AG04449 (cell line): Measurements from ENCODE around the gene GRB10.

ENCODE experiments used
- CTCF ChIA-PET: fragments of 350-600 bp; formaldehyde crosslinking; extraction: SDS; loops from one replicate; lab custom pipeline; 2021; ENCODE audit warnings: antibody characterized with exemption; lab: Yijun Ruan, JAX
- POLR2A ChIA-PET: fragments of 400-600, 350-600 bp; formaldehyde crosslinking; extraction: SDS; loops from one replicate; lab custom pipeline; 2020; ENCODE audit warnings: antibody characterized with exemption, inconsistent platforms; lab: Yijun Ruan, JAX
- DNase-seq: peaks from one replicate; pipeline ENCODE4 v3.0.0-alpha.2; 2010; ENCODE audit warnings: low read depth, low spot score
- H3K4me3 ChIP-seq: 2 replicates; pipeline ENCODE4 v1.5.1; 2011; ENCODE audit warnings: low read depth, mild to moderate bottlenecking, control low read depth, low read length
- TF ChIP-seq, protein P1 (sequence below): IDR thresholded peaks from one replicate; pipeline ENCODE4 v1.5.1; 2011; ENCODE audit warnings: mild to moderate bottlenecking, moderate library complexity, low read length, control low read depth, inconsistent platforms; ENCODE audit not compliant: insufficient read depth; ENCODE audit errors: missing control alignments

The GRB10 gene

DNA sequence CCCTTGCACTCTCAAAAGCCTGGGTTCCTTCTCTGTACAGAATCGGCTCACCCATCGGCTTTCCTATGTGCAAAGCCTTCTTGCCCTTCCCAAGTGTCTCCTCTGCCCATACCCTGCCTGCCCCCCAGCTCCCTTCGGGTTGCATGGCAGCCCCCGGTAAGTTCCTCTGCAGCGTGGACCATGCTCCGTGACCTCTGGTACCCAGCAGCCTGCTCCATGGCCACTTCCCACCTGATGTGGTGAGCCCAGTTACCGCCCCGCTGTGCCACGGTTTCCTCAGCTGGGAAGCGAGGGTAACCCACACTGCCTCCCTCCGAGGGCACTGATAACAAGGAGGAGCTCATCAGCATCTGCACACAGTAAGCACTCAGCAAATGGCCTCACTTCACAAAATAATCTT lies 110.7 kb downstream of the GRB10 start:
- CTCF ChIA-PET, result interaction anchor here (0.6 to 1.6 kb wide), 5 partner anchors 39 to 528 kb away, joined by 3 to 5 read pairs (median 4); no protein-coding TSS in a partner anchor
- TF ChIP-seq, protein P1, sequence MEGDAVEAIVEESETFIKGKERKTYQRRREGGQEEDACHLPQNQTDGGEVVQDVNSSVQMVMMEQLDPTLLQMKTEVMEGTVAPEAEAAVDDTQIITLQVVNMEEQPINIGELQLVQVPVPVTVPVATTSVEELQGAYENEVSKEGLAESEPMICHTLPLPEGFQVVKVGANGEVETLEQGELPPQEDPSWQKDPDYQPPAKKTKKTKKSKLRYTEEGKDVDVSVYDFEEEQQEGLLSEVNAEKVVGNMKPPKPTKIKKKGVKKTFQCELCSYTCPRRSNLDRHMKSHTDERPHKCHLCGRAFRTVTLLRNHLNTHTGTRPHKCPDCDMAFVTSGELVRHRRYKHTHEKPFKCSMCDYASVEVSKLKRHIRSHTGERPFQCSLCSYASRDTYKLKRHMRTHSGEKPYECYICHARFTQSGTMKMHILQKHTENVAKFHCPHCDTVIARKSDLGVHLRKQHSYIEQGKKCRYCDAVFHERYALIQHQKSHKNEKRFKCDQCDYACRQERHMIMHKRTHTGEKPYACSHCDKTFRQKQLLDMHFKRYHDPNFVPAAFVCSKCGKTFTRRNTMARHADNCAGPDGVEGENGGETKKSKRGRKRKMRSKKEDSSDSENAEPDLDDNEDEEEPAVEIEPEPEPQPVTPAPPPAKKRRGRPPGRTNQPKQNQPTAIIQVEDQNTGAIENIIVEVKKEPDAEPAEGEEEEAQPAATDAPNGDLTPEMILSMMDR, result no peak
- no peak for DNase-seq
- POLR2A ChIA-PET, result no interaction called here
- H3K4me3 ChIP-seq, result no peak overlapping the region

DNA sequence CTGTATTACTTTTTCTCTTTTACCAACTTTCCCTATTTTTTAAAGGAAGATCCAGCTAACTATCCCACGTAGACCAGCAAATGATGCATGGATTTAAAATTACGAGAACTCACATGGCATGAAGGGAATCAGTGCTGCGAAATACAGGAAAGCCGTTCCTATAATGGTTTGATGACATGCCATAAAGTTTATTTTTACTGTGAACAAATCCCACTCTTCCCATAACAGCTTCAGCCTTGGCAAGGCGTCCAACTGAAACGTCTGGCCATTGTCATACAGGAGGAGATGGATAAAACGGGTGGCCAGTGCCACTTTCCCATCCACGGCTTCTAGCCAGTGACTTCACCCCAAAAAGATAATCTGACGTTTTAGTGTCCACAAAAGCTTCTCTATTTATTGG lies 111.3 kb downstream of the GRB10 start:
- ChIA-PET CTCF (interaction anchor here (0.9 to 1.6 kb wide), 3 partner anchors 38 to 528 kb away, joined by 4 to 5 read pairs (median 5); no protein-coding TSS in a partner anchor), POLR2A (no interaction called here)
- DNase-seq, result no peak

DNA sequence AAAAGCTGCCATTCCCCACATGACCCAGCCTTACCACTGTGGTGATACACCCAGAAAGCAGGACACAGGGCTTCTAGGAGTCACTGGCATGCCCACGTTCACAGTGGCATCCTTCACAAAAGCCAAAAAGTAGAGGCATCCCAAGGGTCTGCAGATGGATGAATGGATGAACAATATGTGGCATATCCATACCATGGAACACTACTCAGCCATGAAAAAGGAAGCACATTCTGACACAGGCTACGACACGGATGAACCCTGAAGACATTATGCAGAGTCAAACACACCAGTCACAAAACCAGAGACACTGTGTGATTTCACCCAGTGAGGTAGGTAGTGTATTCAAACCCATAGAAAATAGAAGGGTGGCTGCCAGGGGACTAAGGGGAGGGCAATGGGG lies 112.8 kb downstream of the GRB10 start:
- ChIA-PET POLR2A (no interaction called here), CTCF (interaction anchor here (1.1 to 1.2 kb wide), 2 partner anchors 9 to 202 kb away, joined by 3 to 4 read pairs; no protein-coding TSS in a partner anchor)
- DNase-seq, result no peak
- TF ChIP-seq, protein P1, result no peak
- H3K4me3 ChIP-seq, result no peak overlapping the region

More for the DNA sequence above, 111.3 kb downstream of the GRB10 start:
- TF ChIP-seq, protein P1, result no peak
- H3K4me3 ChIP-seq, result no peak overlapping the region

DNA sequence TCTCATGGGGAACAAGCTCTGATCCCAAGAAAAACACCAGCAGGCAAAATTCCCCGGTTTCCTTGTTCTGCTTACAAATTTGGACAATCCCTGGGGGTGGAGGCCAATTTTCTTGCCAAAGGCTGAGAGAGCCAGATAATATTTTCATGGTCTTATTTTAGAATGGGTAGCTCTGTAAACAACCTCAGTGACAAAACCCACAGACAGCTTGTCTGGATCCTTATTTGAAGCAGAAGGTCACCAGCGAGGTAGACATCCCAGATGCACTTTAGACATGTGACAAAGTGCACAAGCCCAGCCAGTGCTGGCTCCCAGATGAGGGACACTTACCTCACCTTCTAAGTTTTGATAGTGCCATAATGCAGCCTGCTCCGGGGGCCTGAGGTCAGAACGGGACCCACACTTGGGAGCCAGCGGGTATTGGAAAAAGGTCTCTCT lies 114.9 kb downstream of the GRB10 start:
- DNase-seq, result no peak
- CTCF ChIA-PET, result interaction anchor here (1.0 to 1.2 kb wide), 2 partner anchors 12 to 202 kb away, joined by 3 to 5 read pairs; no protein-coding TSS in a partner anchor
- H3K4me3 ChIP-seq, result no peak overlapping the region
- POLR2A ChIA-PET, result no interaction called here
- TF ChIP-seq, protein P1, result no peak

DNA sequence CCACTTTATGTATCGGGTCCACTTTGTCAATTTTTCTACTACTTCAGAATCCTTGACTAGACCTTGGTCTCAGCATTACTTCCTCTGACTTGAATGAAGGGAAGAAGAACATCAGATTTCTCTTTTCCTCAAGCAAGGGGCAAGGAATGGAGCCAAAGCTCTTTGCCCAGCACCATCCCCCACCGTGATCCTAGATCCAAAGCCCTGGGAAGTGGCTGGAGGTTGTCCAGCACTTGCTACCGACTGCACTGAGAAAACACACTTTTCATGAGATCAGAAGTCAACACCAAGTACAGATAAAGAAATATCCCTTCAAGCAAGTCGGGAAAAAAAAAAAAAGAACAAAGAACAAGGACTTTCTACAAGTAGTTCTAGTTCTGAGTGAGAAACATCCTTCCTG lies 115.4 kb downstream of the GRB10 start:
- CTCF ChIA-PET, result interaction anchor here (1.0 to 1.2 kb wide), 2 partner anchors 12 to 201 kb away, joined by 3 to 5 read pairs; no protein-coding TSS in a partner anchor

DNA sequence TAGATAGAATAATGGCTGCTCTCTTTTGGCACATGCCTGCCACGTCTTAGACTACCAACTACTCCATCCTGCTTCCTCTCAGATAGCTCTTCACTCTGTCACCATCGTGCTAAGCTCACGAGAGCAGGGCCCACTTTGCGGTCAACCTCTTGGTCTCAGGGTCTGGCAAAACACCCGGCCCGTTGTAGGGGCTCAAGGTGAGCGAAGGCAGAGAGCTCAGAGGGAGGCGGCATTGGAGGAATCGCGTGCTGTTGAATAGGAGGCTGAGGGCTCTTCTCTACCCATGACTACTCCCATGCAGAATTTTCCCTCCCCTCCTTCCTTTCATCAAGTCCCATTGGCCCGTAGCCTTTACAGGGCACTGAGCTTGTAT lies 116.6 kb downstream of the GRB10 start:
- TF ChIP-seq, protein P1, result no peak
- DNase-seq, result no peak
- CTCF ChIA-PET, result interaction anchor here (0.8 to 0.9 kb wide), 2 partner anchors 13 to 51 kb away, joined by 3 read pairs; no protein-coding TSS in a partner anchor
- no peak overlapping the region for H3K4me3 ChIP-seq
- POLR2A ChIA-PET, result no interaction called here

More for the DNA sequence above, 115.4 kb downstream of the GRB10 start:
- POLR2A ChIA-PET, result no interaction called here
- H3K4me3 ChIP-seq, result no peak overlapping the region
- DNase-seq, result no peak
- TF ChIP-seq, protein P1, result no peak
